ENCODE data around the gene UHMK1.

UHMK1 gene

DNA sequence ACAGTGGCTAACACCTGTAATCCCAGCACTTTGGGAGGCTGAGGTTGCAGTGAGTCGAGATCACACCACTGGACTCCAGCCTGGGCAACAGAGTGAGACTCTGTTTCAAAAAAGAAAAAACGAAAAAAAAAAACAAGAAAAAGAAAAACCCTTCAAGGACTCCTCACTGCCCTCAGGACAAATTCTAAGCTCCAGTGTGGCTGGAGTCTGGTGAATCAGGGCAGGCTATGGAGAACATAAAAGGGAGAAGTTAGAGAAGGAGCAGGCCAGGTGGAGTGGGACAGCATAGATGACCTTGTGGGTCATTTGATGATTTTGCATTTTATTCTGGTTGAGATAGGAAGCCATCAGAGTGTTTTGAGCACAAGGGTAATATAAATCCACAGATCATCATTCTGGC, 51.4 kb downstream of the UHMK1 start:
- Histone ChIP-seq H3K9me3 (ENCODE audit: control insufficient read depth, insufficient read depth, low read length) (no peaks in the 10 kb centered on the region), H3K4me1 (ENCODE audit: control insufficient read depth, low read length) (no peaks in the 10 kb centered on the region), H3K4me3 (ENCODE audit: low read length) (no peak overlapping the region), H3K27ac (ENCODE audit: low read depth, low read length) (no peak overlapping the region), H4K20me1 (ENCODE audit: control insufficient read depth, insufficient read depth, low read depth, low read length) (no peaks in the 10 kb centered on the region), H3K36me3 (ENCODE audit: control insufficient read depth, low read length) (no peaks in the 10 kb centered on the region), H3K4me2 (ENCODE audit: low read length) (no peak overlapping the region), H3F3A (ENCODE audit: control insufficient read depth, insufficient read depth) (no peaks in the 10 kb centered on the region), H3K79me2 (ENCODE audit: control insufficient read depth, low read length) (no peaks in the 10 kb centered on the region), H3K27me3 (ENCODE audit: control insufficient read depth, low read length) (no peaks in the 10 kb centered on the region), H3K9me2 (replicated peaks; ENCODE audit: control insufficient read depth, low read length) (no peaks in the 10 kb centered on the region)
- no peak for TF ChIP-seq EZH2phosphoT487 (IDR thresholded peaks at IDR 0.05; ENCODE audit: borderline replicate concordance, low read length)
- TF ChIP-seq, protein P1, sequence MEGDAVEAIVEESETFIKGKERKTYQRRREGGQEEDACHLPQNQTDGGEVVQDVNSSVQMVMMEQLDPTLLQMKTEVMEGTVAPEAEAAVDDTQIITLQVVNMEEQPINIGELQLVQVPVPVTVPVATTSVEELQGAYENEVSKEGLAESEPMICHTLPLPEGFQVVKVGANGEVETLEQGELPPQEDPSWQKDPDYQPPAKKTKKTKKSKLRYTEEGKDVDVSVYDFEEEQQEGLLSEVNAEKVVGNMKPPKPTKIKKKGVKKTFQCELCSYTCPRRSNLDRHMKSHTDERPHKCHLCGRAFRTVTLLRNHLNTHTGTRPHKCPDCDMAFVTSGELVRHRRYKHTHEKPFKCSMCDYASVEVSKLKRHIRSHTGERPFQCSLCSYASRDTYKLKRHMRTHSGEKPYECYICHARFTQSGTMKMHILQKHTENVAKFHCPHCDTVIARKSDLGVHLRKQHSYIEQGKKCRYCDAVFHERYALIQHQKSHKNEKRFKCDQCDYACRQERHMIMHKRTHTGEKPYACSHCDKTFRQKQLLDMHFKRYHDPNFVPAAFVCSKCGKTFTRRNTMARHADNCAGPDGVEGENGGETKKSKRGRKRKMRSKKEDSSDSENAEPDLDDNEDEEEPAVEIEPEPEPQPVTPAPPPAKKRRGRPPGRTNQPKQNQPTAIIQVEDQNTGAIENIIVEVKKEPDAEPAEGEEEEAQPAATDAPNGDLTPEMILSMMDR (IDR thresholded peaks at IDR 0.05; ENCODE audit: low read depth, low read length, poor library complexity, severe bottlenecking) = no peak

DNA sequence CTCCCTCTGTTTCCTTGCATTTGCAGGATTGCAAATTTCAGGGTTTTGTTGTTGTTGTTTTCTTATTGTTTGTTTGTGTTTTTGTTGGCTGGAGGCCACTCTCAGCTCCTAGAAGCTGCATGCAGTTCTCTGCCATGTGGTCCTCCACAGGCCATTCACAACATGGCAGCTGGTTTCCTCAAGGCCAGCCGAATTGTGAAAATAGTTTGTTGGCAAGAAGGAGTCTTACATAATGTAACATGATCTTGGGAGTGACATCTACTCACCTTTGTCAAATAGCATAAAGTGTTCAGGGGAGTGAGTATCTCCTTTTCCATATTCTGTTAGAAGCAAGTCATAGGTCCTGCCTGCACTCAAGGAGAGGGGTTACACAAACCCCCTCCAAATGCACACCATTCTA, 53.3 kb downstream of the UHMK1 start:
- Histone ChIP-seq H3K9me2 (replicated peaks; ENCODE audit: control insufficient read depth, low read length) (no peaks in the 10 kb centered on the region), H3F3A (ENCODE audit: control insufficient read depth, insufficient read depth) (no peaks in the 10 kb centered on the region), H3K36me3 (ENCODE audit: control insufficient read depth, low read length) (no peaks in the 10 kb centered on the region), H3K4me1 (ENCODE audit: control insufficient read depth, low read length) (no peaks in the 10 kb centered on the region), H3K9me3 (ENCODE audit: control insufficient read depth, insufficient read depth, low read length) (no peaks in the 10 kb centered on the region), H4K20me1 (ENCODE audit: control insufficient read depth, insufficient read depth, low read depth, low read length) (no peaks in the 10 kb centered on the region), H3K27me3 (ENCODE audit: control insufficient read depth, low read length) (no peaks in the 10 kb centered on the region), H3K79me2 (ENCODE audit: control insufficient read depth, low read length) (no peaks in the 10 kb centered on the region), H3K4me2 (ENCODE audit: low read length) (no peak overlapping the region), H3K4me3 (ENCODE audit: low read length) (no peak overlapping the region), H3K27ac (ENCODE audit: low read depth, low read length) (no peak overlapping the region)
- TF ChIP-seq, protein P1 (IDR thresholded peaks at IDR 0.05; ENCODE audit: low read depth, low read length, poor library complexity, severe bottlenecking) = no peak
- TF ChIP-seq EZH2phosphoT487 (IDR thresholded peaks at IDR 0.05; ENCODE audit: borderline replicate concordance, low read length) = no peak

DNA sequence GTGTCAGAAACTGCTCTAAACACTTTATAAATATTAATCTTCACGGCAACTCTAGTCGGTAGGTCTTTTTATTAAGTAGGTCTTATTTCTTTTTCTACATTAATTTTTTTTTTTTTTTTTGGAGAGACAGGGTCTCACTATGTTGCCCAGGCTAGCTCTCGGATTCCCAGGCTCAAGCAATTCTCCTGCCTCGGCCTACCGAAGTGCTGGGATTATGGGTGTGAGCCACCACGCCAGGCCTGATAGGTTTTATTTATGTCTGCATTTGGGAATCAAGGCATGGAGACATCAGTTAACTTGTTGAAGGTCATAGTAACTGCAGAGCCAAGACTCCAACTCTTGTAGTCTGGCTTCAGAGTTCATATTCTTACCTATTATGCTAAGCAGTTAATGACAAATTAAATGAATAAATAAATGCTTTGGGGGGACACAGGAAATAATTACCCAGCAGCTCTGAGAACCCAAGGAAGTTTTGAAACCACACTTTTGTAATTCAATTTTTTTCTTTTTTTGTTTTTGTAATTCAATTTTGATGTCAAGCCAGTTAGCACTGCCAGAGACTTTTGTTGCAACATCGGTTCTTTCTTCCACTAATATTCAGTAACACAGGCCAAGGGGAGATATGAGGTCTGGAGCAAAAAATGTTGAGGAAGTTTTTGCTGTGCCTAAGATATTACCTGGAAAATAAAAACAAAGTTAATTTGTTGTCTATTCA, 54.5 kb downstream of the UHMK1 start:
- no peaks in the 10 kb centered on the region for H3K36me3 ChIP-seq (ENCODE audit: control insufficient read depth, low read length)
- no peaks in the 10 kb centered on the region for H3K79me2 ChIP-seq (ENCODE audit: control insufficient read depth, low read length)
- no peak overlapping the region for H3K4me3 ChIP-seq (ENCODE audit: low read length)
- TF ChIP-seq EZH2phosphoT487 (IDR thresholded peaks at IDR 0.05; ENCODE audit: borderline replicate concordance, low read length) = no peak
- TF ChIP-seq, protein P1 (IDR thresholded peaks at IDR 0.05; ENCODE audit: low read depth, low read length, poor library complexity, severe bottlenecking) = no peak
- H3K9me2 ChIP-seq (replicated peaks; ENCODE audit: control insufficient read depth, low read length) = no peaks in the 10 kb centered on the region
- no peak overlapping the region for H3K27ac ChIP-seq (ENCODE audit: low read depth, low read length)
- no peaks in the 10 kb centered on the region for H4K20me1 ChIP-seq (ENCODE audit: control insufficient read depth, insufficient read depth, low read depth, low read length)
- H3K4me2 ChIP-seq (ENCODE audit: low read length) = no peak overlapping the region
- H3K9me3 ChIP-seq (ENCODE audit: control insufficient read depth, insufficient read depth, low read length) = no peaks in the 10 kb centered on the region
- H3F3A ChIP-seq (ENCODE audit: control insufficient read depth, insufficient read depth) = no peaks in the 10 kb centered on the region
- H3K4me1 ChIP-seq (ENCODE audit: control insufficient read depth, low read length) = no peaks in the 10 kb centered on the region
- H3K27me3 ChIP-seq (ENCODE audit: control insufficient read depth, low read length) = no peaks in the 10 kb centered on the region

Data from DOHH2 (cell line).